ENCODE measurements around the gene CENPE.

GRCh38 chr4:103095080-103095479 is 103.1 kb downstream of the CENPE start:
- TF ChIP-seq EZH2 (IDR thresholded peaks at IDR 0.05; ENCODE audit: low read length) (no peak), CTCF (optimal IDR thresholded peaks at IDR 0.05 in 1 of 3, IDR thresholded peaks at IDR 0.05 in 1 of 3, conservative IDR thresholded peaks at IDR 0.05 in 1 of 3; ENCODE audit: extremely low read depth in 1 of 3, insufficient read depth in 2 of 3, low read length in 3 of 3) (no peak)

Measured in keratinocyte (primary cell).